ENCODE data around the gene TRIM77.
"Not testable (repeated sequence)": the region's sequence is repeated elsewhere in the genome, so short reads cannot be mapped to it uniquely, and the experiment has no call there.

Gene TRIM77

DNA sequence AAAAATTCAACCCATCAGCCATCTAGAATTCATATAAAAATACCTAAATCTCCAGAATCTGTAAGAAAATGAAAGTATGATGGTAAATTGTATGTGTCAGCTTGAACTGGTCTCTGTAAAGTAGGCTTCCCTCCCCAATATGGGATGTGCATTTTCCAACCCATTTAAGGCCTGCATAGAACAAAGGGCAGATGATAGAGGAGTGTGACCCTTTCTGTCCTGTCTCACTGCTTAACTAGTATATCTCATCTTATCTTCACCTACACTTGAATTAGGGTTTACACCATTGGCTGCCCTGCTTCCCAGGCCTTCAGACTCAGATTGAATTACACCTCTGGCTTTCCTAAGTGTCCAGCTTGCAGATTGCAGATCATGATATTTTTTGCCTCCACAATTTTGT, 40.7 kb downstream of the TRIM77 start:
- H3K27me3 Mint-ChIP-seq, H3K4me3 Mint-ChIP-seq: not testable (repeated sequence)

More for the DNA sequence above, 40.7 kb downstream of the TRIM77 start:
- not testable (repeated sequence) for H3K27ac Mint-ChIP-seq, H3K9me3 Mint-ChIP-seq, H3K36me3 Mint-ChIP-seq, H3K4me1 Mint-ChIP-seq
